HepG2 (cell line): ENCODE results near the gene ZNF771. TPM values are rescaled to one million over a fixed set of nuclear protein-coding genes. Genes with fewer than 3 reads are reported as not detected.
A peak's percentile ranks its signal among the peaks of the same experiment; 100 is the strongest.

Source experiments
- BCL6 ChIP-seq: IDR thresholded peaks from 2 replicates; pipeline ENCODE4 v1.6.1; 2016; ENCODE audit warnings: missing genetic modification reagents, missing compliant biosample characterization
- BRCA1 ChIP-seq: sonication (generic); formaldehyde crosslinking; IDR thresholded peaks from 2 replicates; pipeline ENCODE4 v1.4.0; 2020; ENCODE audit warnings: missing genetic modification reagents
- DNMT1 ChIP-seq: sonication (generic); formaldehyde crosslinking; IDR thresholded peaks from 2 replicates; pipeline ENCODE4 v1.5.1; 2020; ENCODE audit warnings: mild to moderate bottlenecking, missing genetic modification reagents
- ELF1 ChIP-seq: sonication (generic); formaldehyde crosslinking; IDR thresholded peaks from 2 replicates; pipeline ENCODE4 v1.4.0; 2020; ENCODE audit warnings: missing genetic modification reagents
- FOXP1 ChIP-seq, 2 experiments: fragments of 450-650 bp in 1 of 2; IDR thresholded peaks; 2 replicates each; pipeline ENCODE4 v1.6.1; 2017 to 2018; ENCODE audit warnings: antibody characterized with exemption in 1 of 2
- IKZF1 ChIP-seq: fragments of 450-650 bp; IDR thresholded peaks from 2 replicates; pipeline ENCODE4 v1.7.1; 2016
- IRX3 ChIP-seq: sonication (generic); formaldehyde crosslinking; IDR thresholded peaks from 2 replicates; pipeline ENCODE4 v1.8.1; 2023; ENCODE audit warnings: mild to moderate bottlenecking, low read depth, missing genetic modification reagents, borderline replicate concordance
- KLF13 ChIP-seq: sonication (generic); formaldehyde crosslinking; IDR thresholded peaks from 2 replicates; pipeline ENCODE4 v1.4.0; 2020; ENCODE audit warnings: mild to moderate bottlenecking, missing genetic modification reagents
- KLF9 ChIP-seq: IDR thresholded peaks from 2 replicates; pipeline ENCODE4 v1.6.1; 2016; ENCODE audit warnings: low read depth
- PHF20 ChIP-seq: sonication (generic); formaldehyde crosslinking; IDR thresholded peaks from 2 replicates; pipeline ENCODE4 v1.5.0; 2020; ENCODE audit warnings: mild to moderate bottlenecking, missing genetic modification reagents
- PITX1 ChIP-seq: sonication (generic); formaldehyde crosslinking; IDR thresholded peaks from 2 replicates; pipeline ENCODE4 v1.5.1; 2020; ENCODE audit warnings: mild to moderate bottlenecking, missing genetic modification reagents
- SIN3A ChIP-seq: IDR thresholded peaks from 2 replicates; pipeline ENCODE4 v1.6.1; 2011; ENCODE audit warnings: low read depth, mild to moderate bottlenecking, control low read depth, low read length, borderline replicate concordance
- SNAI1 ChIP-seq: sonication (generic); formaldehyde crosslinking; IDR thresholded peaks from 2 replicates; pipeline ENCODE4 v1.5.0; 2020; ENCODE audit warnings: mild to moderate bottlenecking, missing genetic modification reagents, borderline replicate concordance
- TCF7 ChIP-seq: sonication (generic); IDR thresholded peaks from 2 replicates; pipeline ENCODE4 v1.6.1; 2016; ENCODE audit warnings: antibody characterized with exemption, low read depth
- TEAD2 ChIP-seq: sonication (generic); formaldehyde crosslinking; IDR thresholded peaks from 2 replicates; pipeline ENCODE4 v1.9.0; 2021; ENCODE audit warnings: missing genetic modification reagents
- XRCC5 ChIP-seq: fragments of 200-400 bp; formaldehyde crosslinking; optimal IDR thresholded peaks from 2 replicates; pipeline ENCODE3; 2017; ENCODE audit warnings: mild to moderate bottlenecking, low read length
- ZBTB2 ChIP-seq: sonication (generic); formaldehyde crosslinking; IDR thresholded peaks from 2 replicates; pipeline ENCODE4 v1.8.0; 2022; ENCODE audit warnings: low read depth, missing genetic modification reagents
- ZBTB20 ChIP-seq: sonication (generic); formaldehyde crosslinking; IDR thresholded peaks from 2 replicates; pipeline ENCODE4 v1.8.1; 2023; ENCODE audit warnings: missing genetic modification reagents, low read depth, mild to moderate bottlenecking, borderline replicate concordance
- ZC3H13 ChIP-seq: sonication (generic); formaldehyde crosslinking; IDR thresholded peaks from 2 replicates; pipeline ENCODE4 v1.8.1; 2023; ENCODE audit warnings: mild to moderate bottlenecking, missing genetic modification reagents, moderate library complexity
- ZNF17 ChIP-seq: sonication (generic); formaldehyde crosslinking; IDR thresholded peaks from 2 replicates; pipeline ENCODE4 v1.5.0; 2020; ENCODE audit warnings: mild to moderate bottlenecking, missing genetic modification reagents
- ZNF570 ChIP-seq: sonication (generic); formaldehyde crosslinking; IDR thresholded peaks from 2 replicates; pipeline ENCODE4 v1.4.0; 2020; ENCODE audit warnings: mild to moderate bottlenecking, missing genetic modification reagents, borderline replicate concordance
- ZNF850 ChIP-seq: sonication (generic); formaldehyde crosslinking; conservative IDR thresholded peaks from 2 replicates; pipeline ENCODE4 v1.9.0; 2021; ENCODE audit warnings: mild to moderate bottlenecking, missing genetic modification reagents
- ZSCAN29 ChIP-seq: sonication (generic); formaldehyde crosslinking; conservative IDR thresholded peaks from 2 replicates; pipeline ENCODE4 v1.4.0; 2020; ENCODE audit warnings: mild to moderate bottlenecking, missing genetic modification reagents
- polyA plus RNA-seq, 8 experiments: library from polyadenylated mRNA; depleted of rRNA in 3 of 8; stranded (reverse) in 7 of 8; unstranded in 1 of 8; fragments of >200 nt; fragmentation: Illumina TruSeq in 4 of 8; extraction: Trizol in 4 of 8; gene quantifications; 2 replicates each; pipeline versions ENCODE4 v1.2.1 to v1.2.3, GENCODE V29; 2011 to 2016; ENCODE audit warnings: low read depth in 4 of 8, missing spikeins in 1 of 8, mixed read lengths in 1 of 8; ENCODE audit not compliant: insufficient read depth in 1 of 8
- total RNA-seq, 5 experiments: library from RNA; depleted of rRNA; stranded (reverse); fragments of >200 nt; fragmentation: Illumina TruSeq; extraction: Trizol; gene quantifications; 2 replicates each; pipeline ENCODE4 v1.2.3, GENCODE V29; 2016; ENCODE audit warnings: low read depth in 1 of 5
- TF ChIP-seq, protein P1 (sequence below): IDR thresholded peaks from 2 replicates; pipeline ENCODE4 v1.6.1; 2012; ENCODE audit warnings: inconsistent platforms
- TF ChIP-seq, protein P2 (sequence below): sonication (generic); formaldehyde crosslinking; IDR thresholded peaks from 2 replicates; pipeline ENCODE4 v1.9.0; 2021; ENCODE audit warnings: missing genetic modification reagents, borderline replicate concordance
- TF ChIP-seq, protein P3 (sequence below): sonication (generic); formaldehyde crosslinking; IDR thresholded peaks from 2 replicates; pipeline ENCODE4 v1.4.0; 2020; ENCODE audit warnings: mild to moderate bottlenecking, missing genetic modification reagents, borderline replicate concordance

ZNF771 gene
- total and polyA plus RNA-seq, 2 of the 13 experiments (the other 11 are each of a cell fraction or from before 2014, with no cell fraction given), result 5.0 to 11.8 TPM

GRCh38 chr16:30378236-30379157 is 28.9 kb upstream of the ZNF771 start (continued):
- TF ChIP-seq, protein P1, sequence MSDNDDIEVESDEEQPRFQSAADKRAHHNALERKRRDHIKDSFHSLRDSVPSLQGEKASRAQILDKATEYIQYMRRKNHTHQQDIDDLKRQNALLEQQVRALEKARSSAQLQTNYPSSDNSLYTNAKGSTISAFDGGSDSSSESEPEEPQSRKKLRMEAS, result peak; percentile 84
- TF ChIP-seq BRCA1 (CRISPR knock-in tag) (0 out of 2 replicates have a peak, but pooled peaks have one; percentile 48), IRX3 (CRISPR knock-in tag) (no peak), ZC3H13 (CRISPR knock-in tag) (peak; percentile 27; the same call in 1 of the 2 replicates), IKZF1 (no peak), KLF9 (CRISPR knock-in tag) (0 out of 2 replicates have a peak, but pooled peaks have one; percentile 79), ELF1 (CRISPR knock-in tag) (no peak), BCL6 (0 out of 2 replicates have a peak, but pooled peaks have one; percentile 35), ZNF570 (CRISPR knock-in tag) (no peak; the same call in 1 of the 2 replicates), TCF7 (no peak), DNMT1 (CRISPR knock-in tag) (0 out of 2 replicates have a peak, but pooled peaks have one; percentile 57), ZNF850 (CRISPR knock-in tag) (no peak; the same call in 1 of the 2 replicates), PHF20 (CRISPR knock-in tag) (peak; percentile 64; the same call in 1 of the 2 replicates), ZSCAN29 (CRISPR knock-in tag) (peak; percentile 72; the same call in 1 of the 2 replicates), TEAD2 (CRISPR knock-in tag) (no peak; the same call in 1 of the 2 replicates), ZBTB2 (CRISPR knock-in tag) (no peak), PITX1 (CRISPR knock-in tag) (peak; percentile 47), SIN3A (peak; percentile 42; the same call in 1 of the 2 replicates), XRCC5 (peak; percentile 79), ZBTB20 (CRISPR knock-in tag) (peak; percentile 55; the same call in 1 of the 2 replicates), KLF13 (CRISPR knock-in tag) (peak; percentile 51; the same call in 1 of the 2 replicates), FOXP1 (IDR thresholded peaks at IDR 0.05) (no peak), FOXP1 (CRISPR knock-in tag; IDR thresholded peaks at IDR 0.05) (peak; percentile 9; the same call in 1 of the 2 replicates), ZNF17 (CRISPR knock-in tag) (no peak), SNAI1 (0 out of 2 replicates have a peak, but pooled peaks have one; percentile 83)
- TF ChIP-seq, protein P2, sequence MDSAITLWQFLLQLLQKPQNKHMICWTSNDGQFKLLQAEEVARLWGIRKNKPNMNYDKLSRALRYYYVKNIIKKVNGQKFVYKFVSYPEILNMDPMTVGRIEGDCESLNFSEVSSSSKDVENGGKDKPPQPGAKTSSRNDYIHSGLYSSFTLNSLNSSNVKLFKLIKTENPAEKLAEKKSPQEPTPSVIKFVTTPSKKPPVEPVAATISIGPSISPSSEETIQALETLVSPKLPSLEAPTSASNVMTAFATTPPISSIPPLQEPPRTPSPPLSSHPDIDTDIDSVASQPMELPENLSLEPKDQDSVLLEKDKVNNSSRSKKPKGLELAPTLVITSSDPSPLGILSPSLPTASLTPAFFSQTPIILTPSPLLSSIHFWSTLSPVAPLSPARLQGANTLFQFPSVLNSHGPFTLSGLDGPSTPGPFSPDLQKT (CRISPR knock-in tag), result no peak
- TF ChIP-seq, protein P3, sequence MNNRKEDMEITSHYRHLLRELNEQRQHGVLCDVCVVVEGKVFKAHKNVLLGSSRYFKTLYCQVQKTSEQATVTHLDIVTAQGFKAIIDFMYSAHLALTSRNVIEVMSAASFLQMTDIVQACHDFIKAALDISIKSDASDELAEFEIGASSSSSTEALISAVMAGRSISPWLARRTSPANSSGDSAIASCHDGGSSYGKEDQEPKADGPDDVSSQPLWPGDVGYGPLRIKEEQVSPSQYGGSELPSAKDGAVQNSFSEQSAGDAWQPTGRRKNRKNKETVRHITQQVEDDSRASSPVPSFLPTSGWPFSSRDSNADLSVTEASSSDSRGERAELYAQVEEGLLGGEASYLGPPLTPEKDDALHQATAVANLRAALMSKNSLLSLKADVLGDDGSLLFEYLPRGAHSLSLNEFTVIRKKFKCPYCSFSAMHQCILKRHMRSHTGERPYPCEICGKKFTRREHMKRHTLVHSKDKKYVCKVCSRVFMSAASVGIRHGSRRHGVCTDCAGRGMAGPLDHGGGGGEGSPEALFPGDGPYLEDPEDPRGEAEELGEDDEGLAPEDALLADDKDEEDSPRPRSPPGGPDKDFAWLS (CRISPR knock-in tag), result 0 out of 2 replicates have a peak, but pooled peaks have one; percentile 57
